Peyer's patch (tissue), 4 donors: ENCODE results near the gene VNN1.

Source experiments
- CTCF ChIP-seq, 6 experiments: fragments of 450-650 bp in 4 of 6; fragments of 200-600 bp in 2 of 6; sonication (generic) in 1 of 6; IDR thresholded peaks; one replicate each; pipeline ENCODE4 v1.5.1; 2017 to 2019; ENCODE audit warnings: antibody characterized with exemption in 6 of 6, mild to moderate bottlenecking in 3 of 6, moderate library complexity in 1 of 6
- POLR2A ChIP-seq, 2 donors: fragments of 450-650 bp; IDR thresholded peaks; one replicate each; pipeline ENCODE4 v1.5.1; 2017; ENCODE audit warnings: antibody characterized with exemption in 2 of 2, mild to moderate bottlenecking in 2 of 2, moderate library complexity in 2 of 2

- TF ChIP-seq POLR2A (IDR thresholded peaks at IDR 0.05) (no peak), CTCF (IDR thresholded peaks at IDR 0.05) (no peak)
Measured at GRCh38 chr6:132708002-132708401, 5.9 kb downstream of the VNN1 start.
